Stimulated activated CD8-positive, alpha-beta memory T cell treated with anti-CD3 and anti-CD28 coated beads, Interleukin-2, amount 100 ng/mL, for 48 hours (primary cell): ENCODE results near the gene AGGF1.
A peak's percentile ranks its signal among the peaks of the same experiment; 100 is the strongest.
"Not testable (repeated sequence)": the region's sequence is repeated elsewhere in the genome, so short reads cannot be mapped to it uniquely, and the experiment has no call there.

ENCODE experiments used
- DNase-seq, 2 donors: peaks; one replicate each; pipeline ENCODE4 v3.0.0-alpha.2; 2020; ENCODE audit warnings: low read depth in 2 of 2

AGGF1 gene

GRCh38 chr5:77086368-77086688 is 56.1 kb downstream of the AGGF1 start:
- no peak for DNase-seq

GRCh38 chr5:77086689-77087483 is 56.7 kb downstream of the AGGF1 start, which contains the start of gene ZBED3:
TSS of gene ZBED3 (minus strand) at chr5:77087285. CDS start at chr5:77077878, 9,407 bp downstream.
- DNase-seq = peak; percentile 27 to 43

- DNase-seq = no peak
These were observed 57.5 kb downstream of the AGGF1 start for GRCh38 chr5:77087484-77088261.

- no peak for DNase-seq
These were observed 65.0 kb downstream of the AGGF1 start for GRCh38 chr5:77095189-77095588.

- DNase-seq = no peak
These were observed 71.1 kb downstream of the AGGF1 start for GRCh38 chr5:77101298-77101697.

- DNase-seq = no peak
These were observed 72.3 kb downstream of the AGGF1 start for GRCh38 chr5:77102549-77102948.

GRCh38 chr5:77103457-77103856 is 73.3 kb downstream of the AGGF1 start:
- no peak for DNase-seq

GRCh38 chr5:77104813-77105212 is 74.6 kb downstream of the AGGF1 start:
- DNase-seq = no peak

- not testable (repeated sequence) for DNase-seq
These were observed 76.8 kb downstream of the AGGF1 start for GRCh38 chr5:77107035-77107434.
